D721Med (cell line): ENCODE data around the gene GABRA6.
"Not testable (repeated sequence)": the region's sequence is repeated elsewhere in the genome, so short reads cannot be mapped to it uniquely, and the experiment has no call there.

Experiments used
- DNase-seq: peaks from one replicate; pipeline ENCODE4 v3.0.0; 2011; ENCODE audit warnings: low spot score; ENCODE audit not compliant: insufficient read length
- FAIRE-seq: peaks from 2 replicates; lab custom pipeline; 2011; peaks lifted over from hg19 to GRCh38; lab: Jason Lieb, UNC
- TF ChIP-seq, protein P1 (sequence below): IDR thresholded peaks from 2 replicates; pipeline ENCODE4 v1.5.1; 2012; ENCODE audit warnings: mild to moderate bottlenecking, control low read depth; ENCODE audit not compliant: insufficient read depth; ENCODE audit errors: missing control alignments

The GABRA6 gene

DNA sequence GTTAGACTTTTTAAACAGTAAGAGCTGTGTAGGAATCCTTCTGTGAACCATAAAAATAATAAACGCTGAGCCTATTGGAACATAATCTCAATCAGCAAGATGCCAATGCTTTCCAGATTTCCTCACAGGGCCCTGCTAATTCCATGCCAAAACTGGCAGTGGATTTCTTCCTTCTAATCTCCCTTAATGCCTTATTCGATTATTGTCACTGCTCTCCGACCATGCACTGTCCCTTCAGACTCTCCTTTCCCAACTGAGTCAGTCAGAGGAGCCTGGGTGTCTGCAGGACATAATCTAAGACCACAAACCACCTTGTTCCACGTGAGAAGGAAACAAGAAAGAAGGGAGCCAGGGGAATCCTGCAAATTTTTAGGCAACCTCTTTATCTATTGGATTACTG lies at the start of gene GABRA6:
GABRA6 (plus strand) TSS at position 261 of the 400 bp plus-strand sequence. CDS start 269 bp downstream, outside the sequence.
- FAIRE-seq = no peak
- TF ChIP-seq, protein P1, sequence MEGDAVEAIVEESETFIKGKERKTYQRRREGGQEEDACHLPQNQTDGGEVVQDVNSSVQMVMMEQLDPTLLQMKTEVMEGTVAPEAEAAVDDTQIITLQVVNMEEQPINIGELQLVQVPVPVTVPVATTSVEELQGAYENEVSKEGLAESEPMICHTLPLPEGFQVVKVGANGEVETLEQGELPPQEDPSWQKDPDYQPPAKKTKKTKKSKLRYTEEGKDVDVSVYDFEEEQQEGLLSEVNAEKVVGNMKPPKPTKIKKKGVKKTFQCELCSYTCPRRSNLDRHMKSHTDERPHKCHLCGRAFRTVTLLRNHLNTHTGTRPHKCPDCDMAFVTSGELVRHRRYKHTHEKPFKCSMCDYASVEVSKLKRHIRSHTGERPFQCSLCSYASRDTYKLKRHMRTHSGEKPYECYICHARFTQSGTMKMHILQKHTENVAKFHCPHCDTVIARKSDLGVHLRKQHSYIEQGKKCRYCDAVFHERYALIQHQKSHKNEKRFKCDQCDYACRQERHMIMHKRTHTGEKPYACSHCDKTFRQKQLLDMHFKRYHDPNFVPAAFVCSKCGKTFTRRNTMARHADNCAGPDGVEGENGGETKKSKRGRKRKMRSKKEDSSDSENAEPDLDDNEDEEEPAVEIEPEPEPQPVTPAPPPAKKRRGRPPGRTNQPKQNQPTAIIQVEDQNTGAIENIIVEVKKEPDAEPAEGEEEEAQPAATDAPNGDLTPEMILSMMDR = no peak

DNA sequence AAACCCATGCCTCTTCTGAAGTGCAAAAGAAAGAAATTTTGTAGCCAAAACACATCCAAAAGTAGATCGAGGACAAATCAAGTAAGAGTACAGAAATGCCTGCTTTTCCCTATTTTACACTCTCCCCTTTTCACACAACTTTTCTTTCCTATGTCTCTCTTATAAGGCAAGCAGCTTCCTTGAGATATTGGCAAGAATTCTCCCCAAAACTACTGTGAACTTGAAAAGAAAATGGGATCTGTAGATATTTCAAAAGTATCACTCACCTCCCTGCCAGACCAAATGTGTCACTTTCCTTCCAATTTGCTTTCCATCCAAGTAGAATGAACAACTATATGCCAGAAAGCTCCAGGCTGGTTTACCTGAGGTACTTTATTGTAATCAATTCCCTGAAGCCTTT lies 47.9 kb upstream of the GABRA6 start:
- DNase-seq (no peak), FAIRE-seq (no peak)
- TF ChIP-seq, protein P1 = no peak

More for the DNA sequence above, at the start of gene GABRA6:
- DNase-seq = no peak

DNA sequence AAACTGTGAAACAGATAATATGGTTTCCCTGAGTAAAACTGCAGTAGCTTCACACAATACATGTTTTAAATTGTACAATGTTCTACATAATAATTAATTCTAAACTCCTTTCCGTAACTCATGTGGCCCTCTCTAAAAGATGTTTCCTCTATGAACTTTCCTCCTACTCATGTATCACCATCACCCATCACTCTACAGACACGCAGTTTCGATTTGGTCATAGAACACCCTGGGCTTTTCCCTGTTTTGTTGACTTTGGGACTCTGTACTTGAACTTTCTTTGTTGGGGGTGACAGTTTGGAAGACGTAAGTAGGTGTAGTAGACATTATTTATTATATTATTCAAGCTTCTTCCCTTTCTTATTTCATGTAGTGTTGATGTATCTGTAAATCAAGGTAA lies 44.1 kb upstream of the GABRA6 start:
- no peak for DNase-seq
- FAIRE-seq = no peak
- TF ChIP-seq, protein P1 = no peak

DNA sequence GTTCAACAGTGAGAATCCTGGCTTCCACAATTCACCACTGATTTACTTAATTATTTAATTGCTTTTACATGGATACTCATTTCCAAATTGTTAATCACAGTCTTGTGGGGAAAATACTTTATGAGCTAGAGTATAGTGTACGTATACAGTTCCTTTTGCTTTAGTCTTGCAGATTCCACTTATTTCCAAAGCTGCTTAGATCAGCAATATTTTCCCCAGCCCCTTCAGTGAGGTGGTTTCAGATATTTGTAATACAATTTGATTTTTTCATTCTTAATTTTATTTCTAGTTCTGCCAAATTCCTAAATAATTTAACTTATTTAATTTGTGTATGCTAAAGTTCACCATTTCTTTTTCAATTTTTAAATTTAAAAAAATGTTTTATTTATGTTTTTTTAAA lies 40.3 kb upstream of the GABRA6 start:
- FAIRE-seq = no peak
- TF ChIP-seq, protein P1 = no peak

DNA sequence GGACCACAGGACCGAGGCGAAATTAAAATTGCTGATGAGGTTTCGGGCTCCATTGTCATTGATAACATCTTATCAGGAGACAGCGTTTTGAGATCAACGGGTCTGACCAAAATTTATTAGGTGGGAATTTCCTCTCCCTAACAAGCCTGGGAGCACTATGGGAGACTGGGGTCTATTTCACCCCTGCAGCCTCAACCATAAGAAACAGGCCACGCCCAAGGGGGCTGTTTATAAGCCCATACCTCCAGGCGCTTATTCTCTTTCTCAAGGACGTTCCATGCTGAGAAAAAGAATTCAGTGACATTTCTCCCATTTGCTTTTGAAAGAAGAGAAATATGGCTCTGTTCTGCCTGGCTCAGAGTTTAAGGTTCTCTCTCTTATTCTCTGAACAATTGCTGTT lies 33.6 kb upstream of the GABRA6 start:
- not testable (repeated sequence) for DNase-seq, FAIRE-seq

More for the DNA sequence above, 40.3 kb upstream of the GABRA6 start:
- DNase-seq = no peak

DNA sequence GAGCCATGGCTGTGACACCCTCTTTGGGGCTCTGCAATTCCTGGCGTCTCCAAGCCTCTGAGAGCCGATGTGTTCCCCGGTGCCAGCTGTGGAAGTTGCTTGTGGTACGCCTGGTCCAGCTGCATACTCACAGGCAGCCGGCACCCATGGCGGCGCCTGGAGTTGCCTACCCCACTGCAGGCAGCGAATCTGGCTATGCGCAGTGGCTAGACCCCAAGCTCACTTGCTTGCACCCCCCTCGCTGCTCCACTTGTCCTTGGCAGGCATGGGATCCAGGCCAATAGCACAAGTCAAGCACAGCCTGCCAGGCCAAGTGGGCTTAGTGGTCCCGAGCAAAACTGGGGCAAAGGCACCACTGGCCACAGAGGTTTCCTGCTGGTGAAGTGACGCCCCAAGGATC lies 24.7 kb upstream of the GABRA6 start:
- no peak for DNase-seq
- FAIRE-seq = no peak
- TF ChIP-seq, protein P1 = no peak

DNA sequence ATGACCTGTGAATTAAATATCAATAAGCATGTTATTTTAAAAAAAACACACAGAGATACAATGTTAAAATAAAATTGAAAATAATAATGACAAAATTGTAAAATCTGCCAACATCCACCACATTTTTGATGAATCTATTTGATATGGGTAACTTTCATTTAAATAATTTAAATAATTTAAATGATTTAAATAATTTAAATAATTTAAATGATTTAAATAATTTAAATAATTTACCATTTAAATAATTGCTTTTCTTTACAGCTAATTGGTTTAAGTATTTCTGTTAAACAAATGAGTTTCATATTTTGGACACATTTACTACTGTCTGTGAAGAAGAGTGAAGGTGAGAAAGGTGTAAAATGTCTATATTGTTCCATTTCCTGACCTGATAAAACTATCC lies 22.1 kb upstream of the GABRA6 start:
- DNase-seq (no peak), FAIRE-seq (no peak)
- TF ChIP-seq, protein P1 = no peak

DNA sequence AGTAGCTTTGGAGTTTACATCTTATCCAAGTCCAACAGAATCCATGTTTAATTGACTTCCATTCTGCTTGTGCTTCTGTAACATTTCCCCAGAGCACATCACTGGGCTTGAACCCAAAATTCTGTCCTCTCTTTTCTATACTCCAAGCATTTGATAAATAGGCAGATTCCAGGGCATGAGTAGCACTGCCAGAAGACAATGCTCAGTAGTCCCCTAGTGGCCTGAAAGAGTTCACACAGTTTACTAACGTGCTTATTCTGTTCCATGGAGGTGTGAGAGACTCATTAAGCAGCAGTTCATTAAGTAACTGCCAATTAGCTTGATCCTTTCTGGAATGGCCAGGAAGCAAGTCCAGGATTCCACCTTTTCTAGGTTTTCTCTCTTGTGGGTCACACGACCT lies 9.4 kb upstream of the GABRA6 start:
- DNase-seq (no peak), FAIRE-seq (no peak)

More for the DNA sequence above, 9.4 kb upstream of the GABRA6 start:
- TF ChIP-seq, protein P1 = peak; percentile 54
